Upper lobe of right lung (tissue), 1 donor: ENCODE data around the gene OR5M8. TPM values are rescaled to one million over a fixed set of nuclear protein-coding genes. Genes with fewer than 3 reads are reported as not detected.

Source experiments
- ATAC-seq: fragments of 200-7000 bp; cut with Tn5 transposase; one replicate; pipeline ENCODE4 v1.9.1; 2020; ENCODE audit warnings: mild to moderate bottlenecking, moderate library complexity
- DNase-seq: peaks from one replicate; pipeline ENCODE4 v3.0.0-alpha.2; 2020
- H3K27ac ChIP-seq: fragments of 200-600 bp; one replicate; pipeline ENCODE4 v1.8.0; 2022
- H3K27me3 ChIP-seq: fragments of 200-600 bp; one replicate; pipeline ENCODE4 v1.8.0; 2022; ENCODE audit warnings: mild to moderate bottlenecking
- H3K36me3 ChIP-seq: fragments of 200-600 bp; one replicate; pipeline ENCODE4 v1.8.0; 2022
- H3K4me1 ChIP-seq: fragments of 200-600 bp; one replicate; pipeline ENCODE4 v1.8.0; 2022
- H3K4me3 ChIP-seq: fragments of 200-600 bp; one replicate; pipeline ENCODE4 v1.8.0; 2022; ENCODE audit warnings: mild to moderate bottlenecking
- H3K9me3 ChIP-seq: fragments of 200-600 bp; one replicate; pipeline ENCODE4 v1.8.0; 2022
- intact Hi-C: fragments of 100-400 bp; cut with DNase I; formaldehyde crosslinking; loops from one replicate; pipeline ENCODE4 v1.11.0; 2022
- total RNA-seq: library from RNA; stranded (reverse); fragmentation: NEBNext Ultra II Directional; extraction: Animal tissue kit (Norgen Biotek cat#: 25700); gene quantifications from one replicate; pipeline ENCODE4 v1.2.1, GENCODE V29; 2021
- TF ChIP-seq, protein P1 (sequence below): fragments of 200-600 bp; IDR thresholded peaks from one replicate; pipeline ENCODE4 v1.8.0; 2022; ENCODE audit warnings: antibody characterized with exemption
- donor health status: DM: no; HTN: yes; CAD: no; lungs with severe emphysema.

Gene OR5M8
- total RNA-seq, 1 donor from 2014 or later = not detected

DNA sequence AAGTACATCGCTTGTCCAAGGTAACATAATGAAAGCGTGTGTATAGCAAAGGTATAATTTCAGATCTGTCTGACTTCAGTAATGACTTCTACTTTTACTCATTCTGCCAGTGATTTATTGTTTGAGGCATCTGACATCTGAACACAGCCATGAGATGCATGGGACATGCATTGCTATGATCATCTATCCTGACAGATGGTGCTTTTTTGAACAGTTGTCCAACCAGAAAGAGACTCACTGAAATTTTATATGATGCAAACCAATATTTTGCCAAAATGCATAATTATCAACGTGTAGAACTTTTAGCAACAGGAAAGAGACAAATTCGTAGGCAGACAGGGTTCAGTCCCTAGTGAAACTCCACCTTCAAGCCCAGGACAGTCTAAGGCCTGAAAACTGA is 37.6 kb downstream of the OR5M8 start:
- Histone ChIP-seq H3K27ac (no peak overlapping the region), H3K36me3 (no peaks in the 10 kb centered on the region), H3K4me1 (no peaks in the 10 kb centered on the region), H3K4me3 (no peak overlapping the region), H3K27me3 (no peaks in the 10 kb centered on the region), H3K9me3 (no peaks in the 10 kb centered on the region)
- no peak for DNase-seq
- TF ChIP-seq, protein P1, sequence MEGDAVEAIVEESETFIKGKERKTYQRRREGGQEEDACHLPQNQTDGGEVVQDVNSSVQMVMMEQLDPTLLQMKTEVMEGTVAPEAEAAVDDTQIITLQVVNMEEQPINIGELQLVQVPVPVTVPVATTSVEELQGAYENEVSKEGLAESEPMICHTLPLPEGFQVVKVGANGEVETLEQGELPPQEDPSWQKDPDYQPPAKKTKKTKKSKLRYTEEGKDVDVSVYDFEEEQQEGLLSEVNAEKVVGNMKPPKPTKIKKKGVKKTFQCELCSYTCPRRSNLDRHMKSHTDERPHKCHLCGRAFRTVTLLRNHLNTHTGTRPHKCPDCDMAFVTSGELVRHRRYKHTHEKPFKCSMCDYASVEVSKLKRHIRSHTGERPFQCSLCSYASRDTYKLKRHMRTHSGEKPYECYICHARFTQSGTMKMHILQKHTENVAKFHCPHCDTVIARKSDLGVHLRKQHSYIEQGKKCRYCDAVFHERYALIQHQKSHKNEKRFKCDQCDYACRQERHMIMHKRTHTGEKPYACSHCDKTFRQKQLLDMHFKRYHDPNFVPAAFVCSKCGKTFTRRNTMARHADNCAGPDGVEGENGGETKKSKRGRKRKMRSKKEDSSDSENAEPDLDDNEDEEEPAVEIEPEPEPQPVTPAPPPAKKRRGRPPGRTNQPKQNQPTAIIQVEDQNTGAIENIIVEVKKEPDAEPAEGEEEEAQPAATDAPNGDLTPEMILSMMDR = no peak
- no peak for ATAC-seq
- intact Hi-C loops = no loop called here

Other genes with a start within 250 kb of the OR5M8 start
- gene OR5T3, start 239.1 kb downstream of the OR5M8 start, total RNA-seq = not detected
- gene OR5T1, start 217.2 kb downstream of the OR5M8 start, total RNA-seq = not detected
- gene OR8H1, start 199.1 kb downstream of the OR5M8 start, total RNA-seq = not detected
- gene OR8K3, start 176.2 kb downstream of the OR5M8 start, total RNA-seq = not detected
- gene OR8K1, start 145.3 kb downstream of the OR5M8 start, total RNA-seq = not detected
- gene OR8J1, start 137.1 kb downstream of the OR5M8 start, total RNA-seq = not detected
- gene OR8U1, start 115.7 kb downstream of the OR5M8 start, total RNA-seq = not detected
- gene OR5AL1, start 78.7 kb downstream of the OR5M8 start, total RNA-seq = not detected
- not detected for gene OR5M3, start 18.0 kb downstream of the OR5M8 start, total RNA-seq
- not detected for gene OR5M11, start 51.9 kb upstream of the OR5M8 start, total RNA-seq
- gene OR5M10, start 86.4 kb upstream of the OR5M8 start, total RNA-seq = not detected
- not detected for gene OR5M1, start 123.5 kb upstream of the OR5M8 start, total RNA-seq
- gene OR5AP2, start 151.1 kb upstream of the OR5M8 start, total RNA-seq = not detected
- gene OR5AR1, start 172.3 kb upstream of the OR5M8 start, total RNA-seq = not detected
- gene OR9G1, start 207.7 kb upstream of the OR5M8 start, total RNA-seq = not detected